Measurements from ENCODE around the gene TDRD1.

The TDRD1 gene

GRCh38 chr10:114176511-114176910, 2.6 kb upstream of the TDRD1 start:
- no peak overlapping the region for H3K4me3 ChIP-seq (ENCODE audit: low read length)
- H3K36me3 ChIP-seq (ENCODE audit: insufficient read depth, low read depth, low read length) = no peaks in the 10 kb centered on the region; the same call in 1 of the 2 replicates
- H3K27me3 ChIP-seq (ENCODE audit: insufficient read depth, low read length) = peaks cover 8% of the 10 kb centered on the region; the same call in 1 of the 2 replicates
- H3K4me1 ChIP-seq (ENCODE audit: insufficient read depth, low read length) = no peaks in the 10 kb centered on the region
- H3K27ac ChIP-seq (ENCODE audit: low read length) = no peak overlapping the region
- no peak overlapping the region for H3K9ac ChIP-seq (ENCODE audit: low read depth, low read length)
- no peaks in the 10 kb centered on the region for H3K9me3 ChIP-seq (ENCODE audit: insufficient read depth, low read depth, low read length)

- H3K27me3 ChIP-seq (ENCODE audit: insufficient read depth, low read length) = peaks cover 8% of the 10 kb centered on the region; the same call in 1 of the 2 replicates
- no peaks in the 10 kb centered on the region for H3K4me1 ChIP-seq (ENCODE audit: insufficient read depth, low read length)
- no peaks in the 10 kb centered on the region for H3K9me3 ChIP-seq (ENCODE audit: insufficient read depth, low read depth, low read length)
Observed at GRCh38 chr10:114179747-114180146, 594 bp downstream of the TDRD1 start.

GRCh38 chr10:114180937-114181336, 1.8 kb downstream of the TDRD1 start:
- H3K9ac ChIP-seq (ENCODE audit: low read depth, low read length) = no peak overlapping the region
- H3K4me3 ChIP-seq (ENCODE audit: low read length) = no peak overlapping the region
- no peaks in the 10 kb centered on the region for H3K4me1 ChIP-seq (ENCODE audit: insufficient read depth, low read length)
- H3K9me3 ChIP-seq (ENCODE audit: insufficient read depth, low read depth, low read length) = no peaks in the 10 kb centered on the region
- no peak overlapping the region for H3K27ac ChIP-seq (ENCODE audit: low read length)
- peaks cover under 1% of the 10 kb centered on the region; the same call in 1 of the 2 replicates for H3K27me3 ChIP-seq (ENCODE audit: insufficient read depth, low read length)
- H3K36me3 ChIP-seq (ENCODE audit: insufficient read depth, low read depth, low read length) = no peaks in the 10 kb centered on the region

More at GRCh38 chr10:114179747-114180146, 594 bp downstream of the TDRD1 start:
- H3K4me3 ChIP-seq (ENCODE audit: low read length) = no peak overlapping the region
- no peak overlapping the region for H3K27ac ChIP-seq (ENCODE audit: low read length)
- no peak overlapping the region for H3K9ac ChIP-seq (ENCODE audit: low read depth, low read length)
- H3K36me3 ChIP-seq (ENCODE audit: insufficient read depth, low read depth, low read length) = no peaks in the 10 kb centered on the region

- Histone ChIP-seq H3K27ac (ENCODE audit: low read length) (no peak overlapping the region), H3K36me3 (ENCODE audit: insufficient read depth, low read depth, low read length) (no peaks in the 10 kb centered on the region), H3K4me1 (ENCODE audit: insufficient read depth, low read length) (no peaks in the 10 kb centered on the region), H3K4me3 (ENCODE audit: low read length) (no peak overlapping the region), H3K9me3 (ENCODE audit: insufficient read depth, low read depth, low read length) (no peaks in the 10 kb centered on the region), H3K9ac (ENCODE audit: low read depth, low read length) (no peak overlapping the region), H3K27me3 (ENCODE audit: insufficient read depth, low read length) (no peaks in the 10 kb centered on the region)
Observed at GRCh38 chr10:114181971-114182370, 2.8 kb downstream of the TDRD1 start.

GRCh38 chr10:114183563-114183962, 4.4 kb downstream of the TDRD1 start:
- Histone ChIP-seq H3K4me3 (ENCODE audit: low read length) (no peak overlapping the region), H3K9me3 (ENCODE audit: insufficient read depth, low read depth, low read length) (no peaks in the 10 kb centered on the region), H3K9ac (ENCODE audit: low read depth, low read length) (no peak overlapping the region), H3K4me1 (ENCODE audit: insufficient read depth, low read length) (no peaks in the 10 kb centered on the region), H3K36me3 (ENCODE audit: insufficient read depth, low read depth, low read length) (no peaks in the 10 kb centered on the region), H3K27me3 (ENCODE audit: insufficient read depth, low read length) (no peaks in the 10 kb centered on the region), H3K27ac (ENCODE audit: low read length) (no peak overlapping the region)

DNA sequence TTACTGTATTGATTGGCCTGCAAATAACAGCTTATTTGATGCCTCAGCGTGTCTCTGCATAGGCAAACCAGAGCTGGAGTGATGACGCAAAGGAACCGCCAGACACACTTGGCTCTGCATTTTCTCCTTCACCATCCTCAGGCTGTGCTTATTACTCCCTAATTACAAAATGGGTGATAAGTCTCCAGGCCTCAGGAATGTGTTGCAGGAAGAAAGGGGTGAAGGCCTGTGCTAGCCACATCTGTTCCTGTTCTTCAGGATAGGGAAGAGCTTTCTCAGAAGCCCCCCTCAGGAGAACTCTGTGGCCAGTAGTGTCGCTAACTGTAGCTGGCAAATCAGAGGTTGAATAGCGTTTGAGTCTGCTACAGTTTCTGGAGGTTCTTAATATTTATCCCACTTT, 5.1 kb downstream of the TDRD1 start:
- H3K36me3 ChIP-seq (ENCODE audit: insufficient read depth, low read depth, low read length) = no peaks in the 10 kb centered on the region
- H3K4me3 ChIP-seq (ENCODE audit: low read length) = no peak overlapping the region
- H3K27me3 ChIP-seq (ENCODE audit: insufficient read depth, low read length) = no peaks in the 10 kb centered on the region
- no peak overlapping the region for H3K27ac ChIP-seq (ENCODE audit: low read length)
- H3K4me1 ChIP-seq (ENCODE audit: insufficient read depth, low read length) = no peaks in the 10 kb centered on the region
- H3K9ac ChIP-seq (ENCODE audit: low read depth, low read length) = no peak overlapping the region
- no peaks in the 10 kb centered on the region for H3K9me3 ChIP-seq (ENCODE audit: insufficient read depth, low read depth, low read length)

DNA sequence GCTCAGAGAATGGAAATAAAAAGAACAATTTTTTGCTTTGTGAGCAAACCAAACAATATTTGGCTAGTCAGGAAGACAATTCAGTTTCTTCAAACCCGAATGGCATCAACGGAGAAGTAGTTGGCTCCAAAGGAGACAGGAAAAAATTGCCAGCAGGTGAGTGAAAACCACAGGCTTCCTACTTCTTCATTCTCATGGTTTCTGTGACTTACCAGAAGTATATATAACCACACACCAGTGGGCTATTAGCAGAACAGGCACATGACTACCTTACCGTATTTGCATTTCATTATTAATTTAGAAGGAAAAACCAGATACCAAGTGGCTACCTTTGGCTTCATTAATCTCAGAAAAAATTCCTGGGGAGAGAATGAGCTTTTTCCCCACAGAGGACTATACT, 8.8 kb downstream of the TDRD1 start:
- H3K4me3 ChIP-seq (ENCODE audit: low read length) = no peak overlapping the region
- no peaks in the 10 kb centered on the region for H3K9me3 ChIP-seq (ENCODE audit: insufficient read depth, low read depth, low read length)
- no peak overlapping the region for H3K27ac ChIP-seq (ENCODE audit: low read length)
- no peaks in the 10 kb centered on the region for H3K4me1 ChIP-seq (ENCODE audit: insufficient read depth, low read length)
- no peaks in the 10 kb centered on the region for H3K36me3 ChIP-seq (ENCODE audit: insufficient read depth, low read depth, low read length)
- H3K9ac ChIP-seq (ENCODE audit: low read depth, low read length) = no peak overlapping the region
- no peaks in the 10 kb centered on the region for H3K27me3 ChIP-seq (ENCODE audit: insufficient read depth, low read length)

- Histone ChIP-seq H3K27me3 (ENCODE audit: insufficient read depth, low read length) (no peaks in the 10 kb centered on the region), H3K9ac (ENCODE audit: low read depth, low read length) (no peak overlapping the region), H3K4me1 (ENCODE audit: insufficient read depth, low read length) (no peaks in the 10 kb centered on the region), H3K27ac (ENCODE audit: low read length) (no peak overlapping the region), H3K9me3 (ENCODE audit: insufficient read depth, low read depth, low read length) (no peaks in the 10 kb centered on the region), H3K4me3 (ENCODE audit: low read length) (no peak overlapping the region), H3K36me3 (ENCODE audit: insufficient read depth, low read depth, low read length) (no peaks in the 10 kb centered on the region)
Observed at GRCh38 chr10:114188900-114189299, 9.7 kb downstream of the TDRD1 start.

GRCh38 chr10:114189700-114190099, 10.5 kb downstream of the TDRD1 start:
- Histone ChIP-seq H3K4me1 (ENCODE audit: insufficient read depth, low read length) (no peaks in the 10 kb centered on the region), H3K27ac (ENCODE audit: low read length) (no peak overlapping the region), H3K9ac (ENCODE audit: low read depth, low read length) (no peak overlapping the region), H3K4me3 (ENCODE audit: low read length) (no peak overlapping the region), H3K9me3 (ENCODE audit: insufficient read depth, low read depth, low read length) (no peaks in the 10 kb centered on the region), H3K27me3 (ENCODE audit: insufficient read depth, low read length) (no peaks in the 10 kb centered on the region), H3K36me3 (ENCODE audit: insufficient read depth, low read depth, low read length) (no peaks in the 10 kb centered on the region)

DNA sequence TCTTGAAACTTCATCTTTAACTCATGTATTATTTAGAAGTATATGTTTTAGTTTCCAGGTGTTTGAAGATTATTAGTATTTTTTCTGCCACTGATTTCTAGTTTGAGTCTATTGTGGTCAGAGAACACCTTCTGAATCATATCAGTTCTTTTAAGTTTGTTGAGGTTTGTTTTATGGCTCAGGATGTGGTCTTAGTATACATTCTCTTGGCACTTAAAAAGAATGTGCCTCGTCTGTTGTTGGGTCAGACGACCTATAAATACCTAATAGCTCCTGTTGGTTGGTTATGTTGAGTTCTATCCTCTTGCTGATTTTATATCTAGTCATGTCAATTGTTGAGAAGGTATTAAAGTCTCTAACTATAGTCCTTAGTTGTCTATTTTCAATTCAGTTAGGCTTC, 15.9 kb downstream of the TDRD1 start:
- no peaks in the 10 kb centered on the region for H3K9me3 ChIP-seq (ENCODE audit: insufficient read depth, low read depth, low read length)
- H3K4me3 ChIP-seq (ENCODE audit: low read length) = no peak overlapping the region
- H3K27me3 ChIP-seq (ENCODE audit: insufficient read depth, low read length) = no peaks in the 10 kb centered on the region
- H3K4me1 ChIP-seq (ENCODE audit: insufficient read depth, low read length) = no peaks in the 10 kb centered on the region
- H3K9ac ChIP-seq (ENCODE audit: low read depth, low read length) = no peak overlapping the region
- H3K27ac ChIP-seq (ENCODE audit: low read length) = no peak overlapping the region
- H3K36me3 ChIP-seq (ENCODE audit: insufficient read depth, low read depth, low read length) = no peaks in the 10 kb centered on the region

DNA sequence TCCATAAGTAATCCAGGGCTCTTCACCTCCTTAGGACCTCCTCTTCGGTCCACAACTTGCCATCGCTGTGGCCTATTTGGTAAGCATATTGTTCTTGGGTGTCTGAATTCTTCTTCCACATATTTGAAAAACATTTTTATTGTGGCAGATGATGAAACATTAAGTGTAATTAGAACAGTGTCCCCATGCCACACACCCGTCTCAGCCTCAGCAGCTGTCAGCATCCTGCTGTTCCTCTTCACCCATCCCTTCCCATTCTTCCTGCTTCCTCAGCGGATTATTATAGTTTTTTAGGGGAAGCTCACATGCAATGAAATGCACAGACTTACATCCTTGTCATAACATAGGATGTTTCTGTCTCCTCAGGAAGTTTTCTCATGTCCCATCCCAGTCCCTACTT, 20.1 kb downstream of the TDRD1 start:
- Histone ChIP-seq H3K4me1 (ENCODE audit: insufficient read depth, low read length) (no peaks in the 10 kb centered on the region), H3K9me3 (ENCODE audit: insufficient read depth, low read depth, low read length) (no peaks in the 10 kb centered on the region), H3K4me3 (ENCODE audit: low read length) (no peak overlapping the region), H3K27me3 (ENCODE audit: insufficient read depth, low read length) (no peaks in the 10 kb centered on the region), H3K9ac (ENCODE audit: low read depth, low read length) (no peak overlapping the region), H3K27ac (ENCODE audit: low read length) (no peak overlapping the region), H3K36me3 (ENCODE audit: insufficient read depth, low read depth, low read length) (no peaks in the 10 kb centered on the region)

GRCh38 chr10:114202812-114203211, 23.7 kb downstream of the TDRD1 start:
- Histone ChIP-seq H3K4me1 (ENCODE audit: insufficient read depth, low read length) (no peaks in the 10 kb centered on the region), H3K27ac (ENCODE audit: low read length) (no peak overlapping the region), H3K9me3 (ENCODE audit: insufficient read depth, low read depth, low read length) (no peaks in the 10 kb centered on the region), H3K27me3 (ENCODE audit: insufficient read depth, low read length) (no peaks in the 10 kb centered on the region), H3K36me3 (ENCODE audit: insufficient read depth, low read depth, low read length) (no peaks in the 10 kb centered on the region), H3K9ac (ENCODE audit: low read depth, low read length) (no peak overlapping the region), H3K4me3 (ENCODE audit: low read length) (no peak overlapping the region)

DNA sequence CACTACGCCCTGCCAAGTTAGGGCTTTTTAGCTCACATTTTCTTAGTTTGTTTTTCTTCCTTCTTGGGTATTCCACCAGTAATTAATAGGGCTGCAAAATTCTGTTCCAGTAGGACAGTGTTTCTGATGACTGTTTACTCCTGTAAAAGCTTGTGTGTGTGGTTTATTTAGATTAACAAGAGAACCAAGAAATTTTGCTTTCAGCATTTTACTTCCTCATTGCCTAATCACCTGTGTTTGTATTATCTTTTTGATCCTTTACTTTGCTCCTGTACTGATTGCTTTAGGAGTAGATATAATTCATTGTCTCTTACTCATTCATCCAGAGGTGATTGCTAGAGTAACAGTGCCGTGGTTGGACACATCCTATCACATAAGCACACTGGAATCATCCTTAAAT, 27.7 kb downstream of the TDRD1 start:
- Histone ChIP-seq H3K27ac (ENCODE audit: low read length) (no peak overlapping the region), H3K27me3 (ENCODE audit: insufficient read depth, low read length) (no peaks in the 10 kb centered on the region), H3K36me3 (ENCODE audit: insufficient read depth, low read depth, low read length) (no peaks in the 10 kb centered on the region), H3K9me3 (ENCODE audit: insufficient read depth, low read depth, low read length) (no peaks in the 10 kb centered on the region), H3K4me1 (ENCODE audit: insufficient read depth, low read length) (no peaks in the 10 kb centered on the region), H3K4me3 (ENCODE audit: low read length) (no peak overlapping the region), H3K9ac (ENCODE audit: low read depth, low read length) (no peak overlapping the region)
